HG03460 (cell line): ENCODE data around the gene TRIM31.
A peak's percentile ranks its signal among the peaks of the same experiment; 100 is the strongest.
"Not testable (repeated sequence)": the region's sequence is repeated elsewhere in the genome, so short reads cannot be mapped to it uniquely, and the experiment has no call there.

Source experiments
- ATAC-seq: cut with Tn5 transposase; IDR thresholded peaks from one replicate; pipeline ENCODE4 v1.9.1; 2021; ENCODE audit not compliant: unreplicated experiment

TRIM31 gene

DNA sequence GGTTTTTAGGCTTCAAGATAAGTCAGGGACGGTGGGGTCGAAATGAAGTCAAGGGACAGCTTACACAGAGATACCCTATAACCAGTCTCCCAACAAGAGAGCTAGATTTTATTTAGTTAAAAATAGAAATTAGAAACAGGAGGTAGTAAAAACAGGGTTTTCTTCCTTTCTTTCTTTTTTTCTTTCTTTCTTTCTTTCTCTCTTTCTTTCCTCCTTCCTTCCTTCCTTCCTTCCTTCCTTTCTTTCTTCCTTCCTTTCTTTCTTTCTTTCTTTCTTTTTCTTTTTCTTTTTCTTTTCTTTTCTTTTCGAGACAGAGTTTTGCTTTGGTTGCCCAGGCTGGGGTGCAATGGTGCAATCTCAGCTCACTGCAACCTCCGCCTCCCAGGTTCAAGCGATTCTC is 5.8 kb upstream of the TRIM31 start:
- not testable (repeated sequence) for ATAC-seq

DNA sequence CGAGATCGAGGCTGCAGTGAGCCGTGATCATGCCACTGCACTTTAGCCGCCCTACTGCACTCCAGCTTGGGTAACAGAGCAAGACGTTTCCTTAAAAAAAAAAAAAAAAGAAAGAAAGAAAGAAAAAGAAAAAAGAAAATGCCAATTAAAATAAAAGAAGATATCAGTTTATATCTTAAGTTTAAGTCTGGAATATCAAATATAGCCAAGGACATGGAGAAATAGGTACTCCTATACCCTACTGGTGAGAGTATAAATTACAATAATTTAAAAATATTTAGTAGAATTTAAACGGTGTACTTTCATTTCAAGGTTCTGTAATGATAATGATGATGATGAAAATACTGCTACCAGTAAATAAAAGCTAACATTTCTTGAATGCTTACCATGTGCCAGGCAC is 3.8 kb upstream of the TRIM31 start:
- ATAC-seq = no peak

DNA sequence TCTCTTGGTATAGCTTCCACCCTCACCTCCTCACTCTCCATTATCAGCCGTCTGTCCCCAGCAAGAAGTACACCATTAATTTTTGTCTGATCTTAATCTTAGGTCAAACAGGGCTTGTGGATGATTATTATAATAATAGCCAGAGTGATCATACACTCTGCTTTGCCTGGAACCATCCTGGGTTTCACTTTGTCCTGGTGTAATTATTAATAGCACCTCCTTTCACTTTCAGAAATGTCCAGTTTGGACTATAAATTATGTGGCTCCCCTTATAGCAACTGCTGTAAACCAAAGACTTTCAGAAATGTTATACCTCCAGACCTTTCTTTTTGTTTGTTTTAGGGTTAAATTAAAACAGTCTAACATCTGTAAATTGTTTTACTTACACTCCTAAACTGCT is 951 bp upstream of the TRIM31 start:
- no peak for ATAC-seq

DNA sequence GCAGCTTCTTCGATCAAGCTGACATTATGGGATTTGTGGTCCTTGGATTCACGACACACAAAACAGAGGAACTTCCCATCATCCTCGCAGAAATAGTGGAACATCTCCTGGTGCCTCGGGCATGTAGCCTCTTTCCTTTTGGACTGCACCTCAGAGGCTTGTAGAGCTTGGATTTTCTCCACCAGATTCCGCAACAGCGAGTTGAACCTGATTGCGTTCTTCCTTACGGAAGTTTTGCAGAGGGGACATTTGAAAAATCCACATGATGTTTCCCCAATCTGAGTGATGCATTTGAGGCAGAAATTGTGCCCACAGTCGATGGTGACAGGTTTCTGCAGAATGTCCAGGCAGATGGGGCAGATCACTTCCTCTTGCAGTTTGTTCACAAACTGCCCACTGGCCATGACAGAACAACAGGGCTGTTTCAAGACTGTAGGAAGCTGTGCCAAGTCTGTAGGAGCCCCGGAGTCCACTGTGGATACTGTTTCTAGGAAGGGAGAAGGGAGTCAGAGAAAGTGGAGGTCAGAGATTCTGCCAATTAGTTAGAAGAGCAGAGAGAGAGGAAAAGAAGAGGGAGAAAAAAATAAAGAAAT is 392 bp downstream of the TRIM31 start:
- no peak for ATAC-seq

DNA sequence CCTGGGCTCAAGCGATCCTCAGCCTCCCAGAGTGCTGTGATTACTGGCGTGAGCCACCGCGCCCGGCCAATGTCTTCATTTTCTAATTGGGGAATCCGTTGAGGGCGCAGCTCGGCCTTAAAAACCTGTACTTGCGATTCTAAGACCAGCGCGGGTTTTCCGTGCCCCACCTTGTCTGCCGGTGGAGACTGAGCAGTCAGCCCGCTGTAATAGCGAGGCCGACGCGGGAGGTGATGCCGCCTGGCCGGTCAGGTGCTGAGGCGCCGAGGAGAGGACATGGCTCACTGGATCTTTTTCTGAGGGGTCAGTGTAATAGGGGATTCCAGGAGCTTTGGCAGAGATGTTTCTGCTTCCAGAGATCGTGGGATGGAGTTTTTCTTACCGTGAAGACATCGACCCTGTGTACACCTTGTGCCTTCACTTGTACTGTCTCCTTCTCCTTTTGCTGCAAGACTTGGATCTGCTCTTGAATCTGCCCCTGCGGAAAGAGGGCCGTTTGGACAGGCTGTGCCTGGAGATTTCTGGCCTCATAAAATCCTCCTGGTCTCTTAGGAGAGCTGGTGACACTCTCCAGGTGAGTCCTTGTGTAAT is 1.5 kb downstream of the TRIM31 start:
- no peak for ATAC-seq

- ATAC-seq = no peak
Observed at GRCh38 chr6:30104661-30105060, 8.2 kb downstream of the TRIM31 start.

DNA sequence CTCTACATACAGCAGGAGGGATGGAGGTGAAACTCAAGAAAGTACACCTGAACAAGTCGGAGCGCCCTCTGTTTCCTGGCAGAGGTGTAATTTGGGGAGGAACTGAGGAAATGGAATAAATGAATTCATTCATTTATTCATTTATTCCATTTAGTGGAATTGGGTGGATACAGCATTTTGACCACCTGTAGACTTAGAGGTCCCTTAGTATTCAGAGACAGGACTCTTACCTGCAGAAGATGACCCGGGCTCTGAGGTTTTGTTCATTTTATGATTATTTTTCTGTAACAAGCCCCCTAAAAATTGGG is 9.1 kb downstream of the TRIM31 start:
- no peak for ATAC-seq

DNA sequence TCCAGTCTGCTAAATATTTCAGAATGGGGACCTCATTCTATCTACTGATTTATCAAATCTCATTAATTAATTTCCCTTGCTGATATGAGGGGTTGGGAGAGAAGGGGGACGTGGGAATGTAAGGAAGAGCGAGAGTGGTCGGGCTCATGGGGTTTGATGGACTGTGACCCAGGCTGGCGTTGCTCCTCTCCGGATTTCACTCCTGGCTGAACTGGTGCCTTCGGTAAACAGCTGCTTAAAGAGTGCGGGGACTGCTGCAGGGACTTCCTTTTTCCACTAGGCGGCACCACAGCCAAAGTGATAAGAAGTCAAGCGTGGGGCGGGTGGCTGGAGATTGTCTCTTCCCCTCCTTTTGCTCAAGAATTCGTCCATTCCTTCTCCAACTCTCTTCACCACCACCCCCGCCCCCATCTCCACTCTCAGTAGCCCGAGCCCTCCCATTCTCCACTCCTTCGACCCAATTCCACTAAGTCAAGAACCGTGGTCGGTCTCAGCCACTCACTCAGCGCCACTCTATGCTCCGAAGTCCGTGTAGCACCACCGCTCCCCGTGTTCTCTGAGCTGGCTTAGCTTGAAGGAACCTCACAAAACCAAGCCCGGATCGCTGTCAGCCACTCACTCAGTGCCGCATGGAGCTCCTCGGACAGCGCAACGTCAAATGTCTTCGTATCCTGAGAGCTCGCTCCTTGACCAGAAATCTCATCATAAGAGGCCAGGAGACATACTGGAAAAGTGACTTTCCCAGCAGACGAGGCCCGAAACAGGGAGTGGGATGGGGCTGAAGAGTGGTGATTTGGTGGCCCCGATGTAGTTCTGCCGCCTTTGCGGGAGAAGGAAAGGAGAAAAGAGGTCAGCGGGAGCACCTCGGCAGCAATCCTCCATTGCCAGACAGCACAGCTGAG is 9.7 kb downstream of the TRIM31 start:
- peak; percentile 65 for ATAC-seq

DNA sequence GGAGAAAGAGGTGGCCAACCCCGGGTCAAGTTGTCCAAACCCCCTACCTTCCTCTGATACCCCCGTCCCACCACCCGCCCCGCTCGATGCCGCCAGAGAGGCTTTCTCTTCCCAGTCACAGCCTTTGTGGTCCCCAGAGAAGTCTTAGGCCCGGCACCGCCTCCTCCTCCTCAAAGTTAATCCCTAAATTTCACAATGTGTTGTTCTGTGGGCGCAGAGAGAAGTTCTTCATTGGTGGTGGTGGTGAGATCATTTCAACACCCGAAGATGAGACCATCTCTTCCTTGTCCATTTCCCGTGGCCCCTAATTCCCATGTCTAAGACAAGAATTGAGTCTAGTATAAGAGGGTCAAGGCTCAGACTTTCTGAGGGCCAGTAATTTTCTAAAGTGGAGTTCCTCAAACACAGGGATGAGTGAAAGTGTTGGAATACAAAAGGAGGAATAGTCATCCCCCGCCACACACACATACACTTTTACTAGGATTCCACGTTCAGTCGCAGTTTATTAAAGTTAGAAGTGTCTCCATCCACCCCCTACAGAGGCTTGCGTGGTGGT is 10.4 kb downstream of the TRIM31 start:
- no peak for ATAC-seq

DNA sequence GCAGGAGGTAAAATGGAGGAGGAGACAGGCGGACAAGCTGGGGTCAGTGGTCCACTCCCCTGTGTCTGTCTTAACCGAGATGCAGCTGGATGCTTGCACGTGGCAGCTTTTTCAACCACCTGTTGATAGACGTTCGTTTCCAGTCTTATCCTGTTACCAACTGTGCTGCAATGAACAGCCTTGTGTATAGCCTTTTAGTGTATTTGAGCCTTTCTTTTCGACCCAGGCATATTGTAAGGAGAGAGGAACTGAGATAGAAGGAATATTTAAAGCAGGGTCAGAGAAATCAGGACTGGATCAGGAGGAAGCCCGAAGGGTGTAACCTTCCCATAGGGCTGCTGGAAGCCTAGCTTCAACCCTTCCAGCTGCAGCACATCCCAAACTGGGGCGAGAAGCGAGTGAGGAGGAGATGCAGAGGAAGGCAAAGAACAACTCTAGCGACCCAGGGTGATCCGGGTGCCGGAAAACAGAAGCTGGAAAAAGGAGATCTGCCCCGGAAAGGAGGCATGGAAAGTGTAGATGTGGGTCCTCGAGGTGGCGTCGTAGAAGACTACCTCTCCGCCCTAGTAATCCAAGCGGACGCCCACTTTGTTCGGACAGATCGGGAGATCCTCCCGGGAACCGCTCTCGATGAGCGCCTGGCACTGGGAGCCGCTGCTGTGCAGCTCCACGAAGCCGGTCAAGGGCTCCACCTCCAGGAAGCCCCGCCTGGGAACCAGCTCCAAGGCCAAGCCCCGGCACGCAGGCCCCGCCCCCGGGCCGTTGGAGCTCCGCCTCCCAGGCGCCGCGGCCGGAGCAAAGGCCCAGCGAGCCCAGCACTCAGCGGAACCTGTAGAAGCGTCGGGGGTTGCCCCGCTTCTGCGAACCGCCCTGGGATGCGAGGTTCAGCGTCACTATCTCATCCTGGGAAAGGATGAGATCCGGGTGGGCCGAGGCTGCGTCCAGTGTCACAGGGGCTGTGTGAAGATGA is 11.2 kb downstream of the TRIM31 start:
- peak; percentile 61 for ATAC-seq

DNA sequence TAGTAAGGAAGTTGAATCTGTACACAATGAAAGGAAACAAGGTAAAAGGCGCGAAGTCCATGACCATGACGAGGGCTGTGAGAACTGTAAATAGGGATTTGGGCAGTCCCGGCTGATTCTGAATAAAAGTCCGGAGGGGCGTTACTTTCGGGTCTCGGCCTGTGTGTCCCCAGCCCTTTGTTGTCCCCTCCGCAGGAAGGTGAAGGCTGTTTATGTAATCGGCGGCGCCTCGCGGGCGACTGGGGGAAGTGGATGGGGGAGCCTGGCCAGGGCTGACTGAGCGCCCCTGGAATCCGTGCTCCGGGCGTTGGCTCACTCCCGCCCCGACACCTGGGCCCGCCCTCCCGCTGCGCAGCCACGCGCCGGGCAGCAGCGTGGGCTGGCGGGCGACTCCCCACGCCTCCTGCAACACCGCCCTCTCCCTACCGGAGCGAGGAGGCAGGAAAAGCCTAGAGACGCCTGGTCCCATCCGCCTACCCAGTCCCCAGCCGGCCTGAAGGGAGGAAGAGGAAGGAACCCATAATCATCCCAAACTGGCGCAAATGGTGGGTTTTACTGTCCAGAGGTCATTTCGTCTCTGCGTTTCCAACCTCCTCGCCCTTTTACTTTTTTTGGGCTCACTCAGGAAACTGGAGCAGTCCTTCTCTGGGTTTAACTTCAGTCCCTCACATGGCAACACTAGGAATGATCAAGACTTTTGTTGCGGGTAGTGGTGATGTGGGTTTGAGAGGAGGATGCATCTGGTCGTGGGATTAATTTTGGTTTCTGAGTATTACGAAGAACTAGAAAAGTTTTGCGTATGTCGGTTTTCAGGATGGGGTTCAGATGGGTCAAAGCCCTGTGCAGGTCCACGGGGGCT is 12.1 kb downstream of the TRIM31 start:
- no peak for ATAC-seq

DNA sequence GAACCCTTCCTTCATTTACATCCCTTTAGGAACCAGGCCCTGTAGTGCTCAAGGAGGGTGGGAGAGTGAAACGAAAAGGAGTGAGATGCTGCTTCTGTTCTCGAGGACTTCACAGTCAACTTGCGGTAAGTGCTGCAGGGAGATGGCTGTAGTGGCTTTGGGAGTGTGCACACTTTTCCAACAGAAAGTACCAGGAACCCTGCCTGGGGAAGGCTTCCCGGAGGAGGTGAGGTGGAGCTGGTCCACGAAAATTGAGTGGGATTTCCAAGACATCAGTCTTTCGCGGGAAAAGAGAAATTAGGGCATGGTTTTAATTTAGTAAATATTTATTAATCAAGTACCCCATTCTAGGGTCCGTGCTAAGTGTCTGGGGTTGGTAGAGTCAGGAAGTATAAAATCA is 12.7 kb downstream of the TRIM31 start:
- no peak for ATAC-seq

GRCh38 chr6:30097902-30098768 is 14.8 kb downstream of the TRIM31 start:
- no peak for ATAC-seq

- ATAC-seq = no peak
Observed at GRCh38 chr6:30096829-30097228, 16.1 kb downstream of the TRIM31 start.

DNA sequence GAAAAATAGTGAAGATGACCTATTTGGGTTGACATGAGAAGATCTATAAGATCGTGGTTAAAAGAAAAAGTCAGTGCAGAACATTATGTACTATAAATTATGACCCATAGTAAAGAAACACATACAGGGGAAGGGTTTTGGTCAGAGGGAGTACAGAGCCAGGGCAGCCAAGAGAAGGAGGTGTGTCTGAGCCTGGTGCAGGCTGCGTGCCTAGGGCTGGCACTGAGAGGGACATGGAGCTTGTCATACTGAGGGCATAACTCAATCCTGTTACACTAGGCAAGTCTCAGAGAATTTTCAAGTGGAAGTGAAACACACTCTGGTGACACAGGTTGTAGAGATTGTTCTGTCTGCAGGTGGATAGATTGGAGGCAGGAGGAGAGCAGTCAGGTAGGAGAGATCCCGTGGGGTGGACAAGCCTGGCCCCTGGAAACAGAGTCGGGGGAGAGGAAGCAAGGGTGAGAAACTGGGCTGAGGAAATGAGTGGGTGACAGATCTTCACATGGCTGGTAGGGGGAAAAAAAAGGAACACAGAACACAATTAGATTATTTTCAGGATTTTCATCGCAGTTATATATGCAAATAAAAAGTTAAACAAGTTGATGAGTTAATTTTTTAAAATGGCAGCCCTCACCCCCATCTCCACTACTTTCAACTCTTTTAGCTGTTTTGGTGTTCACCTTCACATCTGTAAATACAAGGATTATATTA is 18.8 kb downstream of the TRIM31 start:
- no peak for ATAC-seq

- ATAC-seq = no peak
Observed at GRCh38 chr6:30092852-30093543, 19.9 kb downstream of the TRIM31 start.

GRCh38 chr6:30091577-30092381 is 21.1 kb downstream of the TRIM31 start:
- ATAC-seq = no peak
